K562 (cell line): ENCODE data around the gene TMEM270. TPM values are rescaled to one million over a fixed set of nuclear protein-coding genes. Genes with fewer than 3 reads are reported as not detected.

Experiments
- ATF4 ChIP-seq: fragments of 450-650 bp; formaldehyde crosslinking; IDR thresholded peaks from 2 replicates; pipeline ENCODE4 v1.4.0; 2022; ENCODE audit warnings: mild to moderate bottlenecking, moderate library complexity
- CEBPZ ChIP-seq: fragments of 150-350 bp; IDR thresholded peaks from 2 replicates; pipeline ENCODE4 v1.6.1; 2014; ENCODE audit warnings: low read depth, mild to moderate bottlenecking, low read length, borderline replicate concordance
- CREB3 ChIP-seq: fragments of 450-650 bp; conservative IDR thresholded peaks from 2 replicates; pipeline ENCODE4 v1.6.1; 2016; ENCODE audit warnings: missing genetic modification characterization, low read depth, mild to moderate bottlenecking, missing compliant biosample characterization, moderate library complexity
- GABPA ChIP-seq: fragments of 200-800 bp; sonication (Bioruptor generic); conservative IDR thresholded peaks from 2 replicates; pipeline ENCODE4 v1.6.1; 2016; ENCODE audit warnings: low read depth, missing genetic modification characterization, missing compliant biosample characterization
- GABPB2 ChIP-seq: fragments of 250-450 bp; sonication (Bioruptor Pico); conservative IDR thresholded peaks from 2 replicates; pipeline ENCODE4 v1.5.1; 2021; ENCODE audit warnings: mild to moderate bottlenecking
- HLTF ChIP-seq: fragments of 450-650 bp; IDR thresholded peaks from 2 replicates; pipeline ENCODE4 v1.6.1; 2016
- HMBOX1 ChIP-seq: sonication (generic); IDR thresholded peaks from 2 replicates; pipeline ENCODE4 v1.6.1; 2016
- IFI16 ChIP-seq: fragments of 250-450 bp; sonication (Bioruptor Pico); IDR thresholded peaks from 2 replicates; pipeline ENCODE4 v2.1.2; 2022; ENCODE audit warnings: mild to moderate bottlenecking, inconsistent platforms
- MLLT1 ChIP-seq, 2 experiments: fragments of 450-650 bp; IDR thresholded peaks; 2 replicates each; pipeline ENCODE4 v1.6.1; 2016
- MTA3 ChIP-seq: fragments of 450-650 bp; formaldehyde crosslinking; IDR thresholded peaks from 2 replicates; pipeline ENCODE4 v1.6.1; 2017; ENCODE audit warnings: mild to moderate bottlenecking, borderline replicate concordance
- NKRF ChIP-seq: fragments of 450-650 bp; IDR thresholded peaks from 2 replicates; pipeline ENCODE4 v1.6.1; 2016; ENCODE audit warnings: borderline replicate concordance
- SNAPC5 ChIP-seq: fragments of 250-450 bp; sonication (Bioruptor Pico); IDR thresholded peaks from 2 replicates; pipeline ENCODE4 v1.8.0; 2021; ENCODE audit warnings: moderate library complexity, mild to moderate bottlenecking, inconsistent platforms
- SRSF1 ChIP-seq: fragments of 200-400 bp; formaldehyde crosslinking; IDR thresholded peaks from 2 replicates; pipeline ENCODE4 v1.6.1; 2017; ENCODE audit warnings: mild to moderate bottlenecking, low read depth, low read length, moderate library complexity
- ZNF354B ChIP-seq: fragments of 250-450 bp; sonication (Bioruptor Pico); IDR thresholded peaks from 2 replicates; pipeline ENCODE4 v1.4.0; 2020
- ZNF699 ChIP-seq: fragments of 250-450 bp; sonication (Bioruptor Pico); IDR thresholded peaks from 2 replicates; pipeline ENCODE4 v1.8.0; 2021; ENCODE audit warnings: mild to moderate bottlenecking, moderate library complexity; ENCODE audit not compliant: insufficient replicate concordance
- ZNF79 ChIP-seq: fragments of 250-450 bp; sonication (Bioruptor Pico); IDR thresholded peaks from 2 replicates; pipeline ENCODE4 v1.4.0; 2020; ENCODE audit warnings: low read depth, mild to moderate bottlenecking, moderate library complexity
- polyA plus RNA-seq, 8 experiments: library from polyadenylated mRNA; depleted of rRNA in 4 of 8; stranded (reverse) in 5 of 8; unstranded in 3 of 8; fragments of >200 nt; fragmentation: Nextera tagmentation in 2 of 8; fragmentation: Illumina TruSeq in 1 of 8; extraction: Ambion mirVana in 2 of 8; extraction: Trizol in 1 of 8; gene quantifications; 2 replicates each; pipeline versions ENCODE4 v1.2.1 to v1.2.3, GENCODE V29; 2011 to 2014; ENCODE audit warnings: inconsistent platforms in 1 of 8, missing spikeins in 1 of 8
- total RNA-seq, 7 experiments: library from RNA; depleted of rRNA in 6 of 7; stranded (reverse); fragments of >200 nt in 6 of 7; fragmentation: Illumina TruSeq in 2 of 7; extraction: Trizol in 2 of 7; gene quantifications; 2 replicates each; pipeline versions ENCODE4 v1.2.1 to v1.2.3, GENCODE V29; 2011 to 2021; ENCODE audit warnings: low replicate concordance in 1 of 7

TMEM270 gene
- total and polyA plus RNA-seq, 9 of the 15 experiments (the other 6 are each of a cell fraction or from before 2014, with no cell fraction given) = not detected

- TF ChIP-seq SRSF1 = no peak
- peak; percentile 56 for TF ChIP-seq GABPA (tag)
- TF ChIP-seq MTA3 = peak; percentile 96
- 0 out of 2 replicates have a peak, but pooled peaks have one; percentile 15 for TF ChIP-seq GABPB2 (CRISPR knock-in tag)
- TF ChIP-seq HLTF = peak; percentile 100
- peak; percentile 90 for TF ChIP-seq ATF4 (CRISPR knock-in tag)
- peak; percentile 86 for TF ChIP-seq ZNF354B (CRISPR knock-in tag)
- TF ChIP-seq MLLT1 (IDR thresholded peaks at IDR 0.05) = peak; percentile 93 to 98; a peak in 3 of 4 replicates
- TF ChIP-seq CREB3 (tag) = peak; percentile 95
- no peak for TF ChIP-seq CEBPZ
- TF ChIP-seq HMBOX1 = peak; percentile 73
- no peak for TF ChIP-seq NKRF
- TF ChIP-seq ZNF79 = peak; percentile 69; the same call in 1 of the 2 replicates
- TF ChIP-seq IFI16 (CRISPR knock-in tag) = 0 out of 2 replicates have a peak, but pooled peaks have one; percentile 15
- TF ChIP-seq ZNF699 (CRISPR knock-in tag) = no peak
- no peak for TF ChIP-seq SNAPC5 (CRISPR knock-in tag)
These were observed 25.2 kb downstream of the TMEM270 start (continued) for GRCh38 chr7:73885975-73886798.
